Measurements from ENCODE around the gene DNASE1L3. TPM values are rescaled to one million over a fixed set of nuclear protein-coding genes. Genes with fewer than 3 reads are reported as not detected.

The DNASE1L3 gene
- total RNA-seq, 1 donor from 2014 or later, result not detected

GRCh38 chr3:58192069-58192468 is 18.7 kb downstream of the DNASE1L3 start:
- H3K27me3 Mint-ChIP-seq (ENCODE audit: unreplicated experiment), result no peaks in the 10 kb centered on the region
- TF ChIP-seq CTCF (IDR thresholded peaks at IDR 0.05), result no peak
- H3K4me1 Mint-ChIP-seq (ENCODE audit: unreplicated experiment), result peaks cover 10% of the 10 kb centered on the region
- no peak overlapping the region for H3K27ac Mint-ChIP-seq (ENCODE audit: unreplicated experiment)
- DNase-seq (ENCODE audit: extremely low spot score, unreplicated experiment), result no peak
- H3K4me3 Mint-ChIP-seq (ENCODE audit: unreplicated experiment), result no peak overlapping the region
- H3K36me3 Mint-ChIP-seq (ENCODE audit: unreplicated experiment), result no peaks in the 10 kb centered on the region
- H3K9me3 Mint-ChIP-seq (ENCODE audit: unreplicated experiment), result no peaks in the 10 kb centered on the region

DNA sequence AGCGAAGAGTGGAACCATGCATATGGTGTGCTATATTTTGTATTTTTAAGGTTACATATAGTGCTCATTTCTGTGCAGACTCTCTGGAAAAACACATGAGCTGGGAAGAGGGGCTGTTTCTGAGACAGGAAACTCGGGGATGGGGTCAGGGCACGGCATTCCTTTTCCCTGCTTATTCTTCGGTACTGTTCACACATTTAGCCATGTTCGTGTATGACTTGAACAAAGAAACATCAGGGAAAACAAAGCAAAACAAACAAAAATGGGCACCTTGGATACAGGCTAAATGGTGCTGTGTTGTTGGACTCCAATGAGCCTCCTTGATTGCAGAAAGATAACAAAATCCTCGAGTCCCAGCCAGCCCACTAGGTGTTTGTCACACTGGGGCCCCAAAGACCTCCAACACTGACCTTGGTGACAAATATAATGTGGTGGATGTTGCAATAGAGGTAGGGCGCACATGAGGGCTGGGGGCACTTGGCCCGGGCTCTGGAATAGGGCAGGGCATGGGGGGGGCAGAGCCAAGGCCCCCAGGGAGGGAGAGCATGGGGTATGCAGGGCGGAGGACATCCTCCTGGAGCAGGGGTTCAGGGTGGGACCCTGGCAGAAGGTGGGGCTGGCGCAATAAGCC is 19.3 kb downstream of the DNASE1L3 start:
- peaks cover 10% of the 10 kb centered on the region for H3K4me1 Mint-ChIP-seq (ENCODE audit: unreplicated experiment)
- no peak overlapping the region for H3K27ac Mint-ChIP-seq (ENCODE audit: unreplicated experiment)
- DNase-seq (ENCODE audit: extremely low spot score, unreplicated experiment), result no peak
- no peaks in the 10 kb centered on the region for H3K9me3 Mint-ChIP-seq (ENCODE audit: unreplicated experiment)
- H3K27me3 Mint-ChIP-seq (ENCODE audit: unreplicated experiment), result no peaks in the 10 kb centered on the region
- TF ChIP-seq CTCF (IDR thresholded peaks at IDR 0.05), result no peak
- no peaks in the 10 kb centered on the region for H3K36me3 Mint-ChIP-seq (ENCODE audit: unreplicated experiment)
- H3K4me3 Mint-ChIP-seq (ENCODE audit: unreplicated experiment), result no peak overlapping the region

DNA sequence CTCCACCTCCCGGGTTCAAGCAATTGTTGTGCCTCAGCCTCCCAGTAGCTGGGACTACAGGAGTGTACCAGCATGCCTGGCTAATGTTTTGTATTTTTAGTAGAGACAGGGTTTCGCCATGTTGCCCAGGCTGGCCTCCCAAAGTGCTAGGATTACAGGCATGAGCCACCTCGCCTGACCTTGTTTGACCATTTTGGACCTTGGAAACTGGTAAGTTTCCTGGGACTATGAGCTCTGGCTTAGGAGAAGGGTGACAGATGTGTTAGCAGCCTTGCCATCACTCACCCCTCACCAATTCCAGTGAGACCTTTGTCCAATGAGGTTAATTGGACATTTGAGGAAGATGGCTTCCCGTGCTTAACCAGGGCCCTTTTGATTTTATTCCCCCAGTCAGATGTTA is 19.9 kb downstream of the DNASE1L3 start:
- Mint-ChIP-seq H3K36me3 (ENCODE audit: unreplicated experiment) (no peaks in the 10 kb centered on the region), H3K4me1 (ENCODE audit: unreplicated experiment) (peaks cover 10% of the 10 kb centered on the region), H3K9me3 (ENCODE audit: unreplicated experiment) (no peaks in the 10 kb centered on the region), H3K27ac (ENCODE audit: unreplicated experiment) (no peak overlapping the region), H3K4me3 (ENCODE audit: unreplicated experiment) (no peak overlapping the region), H3K27me3 (ENCODE audit: unreplicated experiment) (no peaks in the 10 kb centered on the region)
- no peak for DNase-seq (ENCODE audit: extremely low spot score, unreplicated experiment)
- no peak for TF ChIP-seq CTCF (IDR thresholded peaks at IDR 0.05)

GRCh38 chr3:58190291-58190690 is 20.5 kb downstream of the DNASE1L3 start:
- H3K4me3 Mint-ChIP-seq (ENCODE audit: unreplicated experiment), result no peak overlapping the region
- H3K27ac Mint-ChIP-seq (ENCODE audit: unreplicated experiment), result no peak overlapping the region
- TF ChIP-seq CTCF (IDR thresholded peaks at IDR 0.05), result no peak
- peaks cover 10% of the 10 kb centered on the region for H3K4me1 Mint-ChIP-seq (ENCODE audit: unreplicated experiment)
- H3K27me3 Mint-ChIP-seq (ENCODE audit: unreplicated experiment), result no peaks in the 10 kb centered on the region
- H3K9me3 Mint-ChIP-seq (ENCODE audit: unreplicated experiment), result no peaks in the 10 kb centered on the region
- no peak for DNase-seq (ENCODE audit: extremely low spot score, unreplicated experiment)
- no peaks in the 10 kb centered on the region for H3K36me3 Mint-ChIP-seq (ENCODE audit: unreplicated experiment)

DNA sequence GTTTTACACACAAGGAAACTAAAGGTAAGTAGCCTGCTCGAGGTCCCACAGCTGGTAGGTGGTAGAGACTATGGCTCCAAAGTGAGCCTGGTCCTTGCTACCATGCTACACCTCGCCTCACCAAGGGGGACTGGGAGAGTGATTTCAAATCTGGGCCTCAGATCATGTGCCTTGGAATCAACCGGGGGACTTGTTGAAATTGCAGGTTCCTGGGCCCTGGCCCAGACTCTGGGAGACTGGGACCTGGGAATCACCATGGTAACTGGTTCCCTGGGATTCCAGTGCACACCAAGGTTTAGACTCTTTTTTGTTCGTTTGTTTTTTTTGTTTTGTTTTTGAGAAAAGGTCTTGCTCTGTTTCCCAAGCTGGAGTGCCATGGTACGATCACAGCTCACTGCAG is 21.1 kb downstream of the DNASE1L3 start:
- Mint-ChIP-seq H3K4me3 (ENCODE audit: unreplicated experiment) (no peak overlapping the region), H3K36me3 (ENCODE audit: unreplicated experiment) (no peaks in the 10 kb centered on the region), H3K27ac (ENCODE audit: unreplicated experiment) (no peak overlapping the region), H3K27me3 (ENCODE audit: unreplicated experiment) (no peaks in the 10 kb centered on the region), H3K9me3 (ENCODE audit: unreplicated experiment) (no peaks in the 10 kb centered on the region), H3K4me1 (ENCODE audit: unreplicated experiment) (peaks cover 10% of the 10 kb centered on the region)
- no peak for DNase-seq (ENCODE audit: extremely low spot score, unreplicated experiment)
- no peak for TF ChIP-seq CTCF (IDR thresholded peaks at IDR 0.05)

Data from osteocyte (in vitro differentiated cells).